ENCODE results near the gene GABRG1.
A peak's percentile ranks its signal among the peaks of the same experiment; 100 is the strongest.

GABRG1 gene

GRCh38 chr4:46123913-46124755, at the start of gene GABRG1:
Gene GABRG1 (minus strand): TSS chr4:46124054. CDS start chr4:46123913, 141 bp downstream.
- Histone ChIP-seq H3K9me3 (ENCODE audit: control insufficient read depth, low read depth, low read length) (no peaks in the 10 kb centered on the region), H3K27ac (ENCODE audit: low read length) (no peak within 1 kb of the TSS), H3K4me1 (ENCODE audit: control insufficient read depth, low read depth, low read length) (peaks cover 5% of the 10 kb centered on the region), H3K9ac (ENCODE audit: low read length) (no peak within 1 kb of the TSS), H3K4me3 (ENCODE audit: low read length) (peak within 1 kb of the TSS; percentile 76), H3K36me3 (ENCODE audit: control insufficient read depth, low read depth, low read length) (no peaks in the 10 kb centered on the region), H3K27me3 (ENCODE audit: control insufficient read depth, insufficient read depth, low read length) (no peaks in the 10 kb centered on the region)

- Histone ChIP-seq H3K9ac (ENCODE audit: low read length) (no peak overlapping the region), H3K4me3 (ENCODE audit: low read length) (no peak overlapping the region), H3K36me3 (ENCODE audit: control insufficient read depth, low read depth, low read length) (no peaks in the 10 kb centered on the region), H3K9me3 (ENCODE audit: control insufficient read depth, low read depth, low read length) (no peaks in the 10 kb centered on the region), H3K27me3 (ENCODE audit: control insufficient read depth, insufficient read depth, low read length) (no peaks in the 10 kb centered on the region), H3K27ac (ENCODE audit: low read length) (no peak overlapping the region), H3K4me1 (ENCODE audit: control insufficient read depth, low read depth, low read length) (no peaks in the 10 kb centered on the region)
Observed at GRCh38 chr4:46146993-46147392, 23.1 kb upstream of the GABRG1 start.

- no peak overlapping the region for H3K9ac ChIP-seq (ENCODE audit: low read length)
- H3K4me1 ChIP-seq (ENCODE audit: control insufficient read depth, low read depth, low read length) = no peaks in the 10 kb centered on the region
- no peak overlapping the region for H3K4me3 ChIP-seq (ENCODE audit: low read length)
- H3K27ac ChIP-seq (ENCODE audit: low read length) = no peak overlapping the region
- no peaks in the 10 kb centered on the region for H3K9me3 ChIP-seq (ENCODE audit: control insufficient read depth, low read depth, low read length)
- H3K36me3 ChIP-seq (ENCODE audit: control insufficient read depth, low read depth, low read length) = no peaks in the 10 kb centered on the region
- no peaks in the 10 kb centered on the region for H3K27me3 ChIP-seq (ENCODE audit: control insufficient read depth, insufficient read depth, low read length)
Observed at GRCh38 chr4:46131498-46132057, 7.7 kb upstream of the GABRG1 start.

GRCh38 chr4:46124773-46125413, 1.0 kb upstream of the GABRG1 start:
- Histone ChIP-seq H3K4me1 (ENCODE audit: control insufficient read depth, low read depth, low read length) (peaks cover 5% of the 10 kb centered on the region), H3K9ac (ENCODE audit: low read length) (no peak overlapping the region), H3K36me3 (ENCODE audit: control insufficient read depth, low read depth, low read length) (no peaks in the 10 kb centered on the region), H3K9me3 (ENCODE audit: control insufficient read depth, low read depth, low read length) (no peaks in the 10 kb centered on the region), H3K27me3 (ENCODE audit: control insufficient read depth, insufficient read depth, low read length) (no peaks in the 10 kb centered on the region), H3K27ac (ENCODE audit: low read length) (no peak overlapping the region), H3K4me3 (ENCODE audit: low read length) (peak overlapping the region; percentile 76)

GRCh38 chr4:46081674-46082073, 42.2 kb downstream of the GABRG1 start:
- Histone ChIP-seq H3K4me3 (ENCODE audit: low read length) (no peak overlapping the region), H3K9me3 (ENCODE audit: control insufficient read depth, low read depth, low read length) (no peaks in the 10 kb centered on the region), H3K27ac (ENCODE audit: low read length) (no peak overlapping the region), H3K9ac (ENCODE audit: low read length) (no peak overlapping the region), H3K36me3 (ENCODE audit: control insufficient read depth, low read depth, low read length) (no peaks in the 10 kb centered on the region), H3K27me3 (ENCODE audit: control insufficient read depth, insufficient read depth, low read length) (no peaks in the 10 kb centered on the region), H3K4me1 (ENCODE audit: control insufficient read depth, low read depth, low read length) (no peaks in the 10 kb centered on the region)

GRCh38 chr4:46081248-46081647, 42.6 kb downstream of the GABRG1 start:
- H3K4me3 ChIP-seq (ENCODE audit: low read length) = no peak overlapping the region
- no peaks in the 10 kb centered on the region for H3K4me1 ChIP-seq (ENCODE audit: control insufficient read depth, low read depth, low read length)
- H3K9ac ChIP-seq (ENCODE audit: low read length) = no peak overlapping the region
- H3K27me3 ChIP-seq (ENCODE audit: control insufficient read depth, insufficient read depth, low read length) = no peaks in the 10 kb centered on the region
- no peak overlapping the region for H3K27ac ChIP-seq (ENCODE audit: low read length)
- no peaks in the 10 kb centered on the region for H3K9me3 ChIP-seq (ENCODE audit: control insufficient read depth, low read depth, low read length)
- no peaks in the 10 kb centered on the region for H3K36me3 ChIP-seq (ENCODE audit: control insufficient read depth, low read depth, low read length)

- H3K9me3 ChIP-seq (ENCODE audit: control insufficient read depth, low read depth, low read length) = no peaks in the 10 kb centered on the region
- no peak overlapping the region for H3K4me3 ChIP-seq (ENCODE audit: low read length)
- no peaks in the 10 kb centered on the region for H3K4me1 ChIP-seq (ENCODE audit: control insufficient read depth, low read depth, low read length)
- no peak overlapping the region for H3K9ac ChIP-seq (ENCODE audit: low read length)
- H3K36me3 ChIP-seq (ENCODE audit: control insufficient read depth, low read depth, low read length) = no peaks in the 10 kb centered on the region
- no peaks in the 10 kb centered on the region for H3K27me3 ChIP-seq (ENCODE audit: control insufficient read depth, insufficient read depth, low read length)
- no peak overlapping the region for H3K27ac ChIP-seq (ENCODE audit: low read length)
Observed at GRCh38 chr4:46073778-46074177, 50.1 kb downstream of the GABRG1 start.

- Histone ChIP-seq H3K27me3 (ENCODE audit: control insufficient read depth, insufficient read depth, low read length) (no peaks in the 10 kb centered on the region), H3K36me3 (ENCODE audit: control insufficient read depth, low read depth, low read length) (no peaks in the 10 kb centered on the region), H3K9ac (ENCODE audit: low read length) (no peak overlapping the region), H3K9me3 (ENCODE audit: control insufficient read depth, low read depth, low read length) (no peaks in the 10 kb centered on the region), H3K4me1 (ENCODE audit: control insufficient read depth, low read depth, low read length) (no peaks in the 10 kb centered on the region), H3K4me3 (ENCODE audit: low read length) (no peak overlapping the region), H3K27ac (ENCODE audit: low read length) (no peak overlapping the region)
Observed at GRCh38 chr4:46051392-46051791, 72.5 kb downstream of the GABRG1 start.

GRCh38 chr4:46032056-46032455, 91.8 kb downstream of the GABRG1 start:
- Histone ChIP-seq H3K9me3 (ENCODE audit: control insufficient read depth, low read depth, low read length) (no peaks in the 10 kb centered on the region), H3K27me3 (ENCODE audit: control insufficient read depth, insufficient read depth, low read length) (no peaks in the 10 kb centered on the region), H3K9ac (ENCODE audit: low read length) (no peak overlapping the region), H3K36me3 (ENCODE audit: control insufficient read depth, low read depth, low read length) (no peaks in the 10 kb centered on the region), H3K4me3 (ENCODE audit: low read length) (no peak overlapping the region), H3K4me1 (ENCODE audit: control insufficient read depth, low read depth, low read length) (no peaks in the 10 kb centered on the region), H3K27ac (ENCODE audit: low read length) (no peak overlapping the region)

GRCh38 chr4:46016306-46016705, 107.5 kb downstream of the GABRG1 start:
- no peak overlapping the region for H3K27ac ChIP-seq (ENCODE audit: low read length)
- no peaks in the 10 kb centered on the region for H3K4me1 ChIP-seq (ENCODE audit: control insufficient read depth, low read depth, low read length)
- H3K9me3 ChIP-seq (ENCODE audit: control insufficient read depth, low read depth, low read length) = no peaks in the 10 kb centered on the region
- no peaks in the 10 kb centered on the region for H3K27me3 ChIP-seq (ENCODE audit: control insufficient read depth, insufficient read depth, low read length)
- no peak overlapping the region for H3K4me3 ChIP-seq (ENCODE audit: low read length)
- no peaks in the 10 kb centered on the region for H3K36me3 ChIP-seq (ENCODE audit: control insufficient read depth, low read depth, low read length)
- H3K9ac ChIP-seq (ENCODE audit: low read length) = no peak overlapping the region

GRCh38 chr4:45992728-45993127, 131.1 kb downstream of the GABRG1 start:
- Histone ChIP-seq H3K9ac (ENCODE audit: low read length) (no peak overlapping the region), H3K4me3 (ENCODE audit: low read length) (no peak overlapping the region), H3K36me3 (ENCODE audit: control insufficient read depth, low read depth, low read length) (no peaks in the 10 kb centered on the region), H3K4me1 (ENCODE audit: control insufficient read depth, low read depth, low read length) (no peaks in the 10 kb centered on the region), H3K27ac (ENCODE audit: low read length) (no peak overlapping the region), H3K27me3 (ENCODE audit: control insufficient read depth, insufficient read depth, low read length) (no peaks in the 10 kb centered on the region), H3K9me3 (ENCODE audit: control insufficient read depth, low read depth, low read length) (no peaks in the 10 kb centered on the region)
